GM23338 (cell line): ENCODE results near the gene NUP153. TPM values are rescaled to one million over a fixed set of nuclear protein-coding genes. Genes with fewer than 3 reads are reported as not detected.
"Not testable (repeated sequence)": the region's sequence is repeated elsewhere in the genome, so short reads cannot be mapped to it uniquely, and the experiment has no call there.

Experiments
- ATAC-seq: fragments of 200-7000 bp; cut with Tn5 transposase; 3 replicates; pipeline ENCODE4 v1.9.1; 2020
- DNase-seq: peaks from one replicate; pipeline ENCODE4 v3.0.0-alpha.2; 2015; ENCODE audit warnings: low spot score
- H2AFZ ChIP-seq: fragments of 200-600 bp; sonication (generic); 2 replicates; pipeline ENCODE4 v1.8.0; 2016; ENCODE audit warnings: antibody characterized with exemption, mild to moderate bottlenecking, moderate library complexity
- H3F3A ChIP-seq: fragments of 200-600 bp; sonication (generic); replicated peaks from 2 replicates; pipeline ENCODE4 v1.8.0; 2017; ENCODE audit warnings: antibody characterized with exemption, mixed run types, low read depth
- H3K27ac ChIP-seq: fragments of 200-600 bp; sonication (generic); 2 replicates; pipeline ENCODE4 v1.6.1; 2016; ENCODE audit warnings: low read depth
- H3K27me3 ChIP-seq: fragments of 200-600 bp; sonication (generic); 2 replicates; pipeline ENCODE4 v1.8.0; 2016; ENCODE audit warnings: mild to moderate bottlenecking, mixed run types, moderate library complexity; ENCODE audit not compliant: insufficient read depth
- H3K36me3 ChIP-seq: fragments of 200-600 bp; sonication (generic); 2 replicates; pipeline ENCODE4 v1.8.0; 2016; ENCODE audit warnings: mild to moderate bottlenecking; ENCODE audit not compliant: insufficient read depth
- H3K4me1 ChIP-seq: fragments of 200-600 bp; sonication (generic); 2 replicates; pipeline ENCODE4 v1.8.0; 2016; ENCODE audit warnings: mild to moderate bottlenecking, moderate library complexity; ENCODE audit not compliant: insufficient read depth
- H3K4me2 ChIP-seq: fragments of 200-600 bp; sonication (generic); 2 replicates; pipeline ENCODE4 v1.7.1; 2017; ENCODE audit warnings: mixed run types
- H3K4me3 ChIP-seq: fragments of 200-600 bp; sonication (generic); 2 replicates; pipeline ENCODE4 v1.6.1; 2016; ENCODE audit warnings: mixed run types
- H3K79me2 ChIP-seq: fragments of 200-600 bp; sonication (generic); replicated peaks from 2 replicates; pipeline ENCODE4 v1.8.0; 2017; ENCODE audit warnings: mild to moderate bottlenecking; ENCODE audit not compliant: insufficient read depth
- H3K9me2 ChIP-seq: fragments of 200-600 bp; sonication (generic); 2 replicates; pipeline ENCODE4 v1.8.0; 2017; ENCODE audit not compliant: insufficient read depth
- H4K20me1 ChIP-seq: fragments of 200-600 bp; sonication (generic); replicated peaks from 2 replicates; pipeline ENCODE4 v1.8.0; 2017; ENCODE audit warnings: mild to moderate bottlenecking; ENCODE audit not compliant: insufficient read depth
- H3K27ac Mint-ChIP-seq: 2 replicates; pipeline ENCODE4 v1.8.0; 2020; ENCODE audit warnings: inconsistent platforms, mild to moderate bottlenecking, moderate library complexity, mixed read lengths
- H3K27me3 Mint-ChIP-seq: 3 replicates; pipeline ENCODE4 v1.8.0; 2022; ENCODE audit warnings: low read depth, mild to moderate bottlenecking, moderate library complexity, mixed read lengths, inconsistent platforms; ENCODE audit not compliant: insufficient read depth, poor library complexity
- H3K36me3 Mint-ChIP-seq: 3 replicates; pipeline ENCODE4 v1.8.0; 2021; ENCODE audit warnings: low read depth, mild to moderate bottlenecking, inconsistent platforms, moderate library complexity, mixed read lengths
- H3K4me1 Mint-ChIP-seq: 3 replicates; pipeline ENCODE4 v1.8.0; 2020; ENCODE audit warnings: mild to moderate bottlenecking, inconsistent platforms, mixed read lengths
- H3K4me3 Mint-ChIP-seq: 3 replicates; pipeline ENCODE4 v1.8.0; 2021; ENCODE audit warnings: moderate library complexity, mild to moderate bottlenecking, inconsistent platforms, mixed read lengths
- H3K9me3 Mint-ChIP-seq: 3 replicates; pipeline ENCODE4 v1.8.0; 2020; ENCODE audit warnings: moderate library complexity, mild to moderate bottlenecking, inconsistent platforms, mixed read lengths
- EZH2phosphoT487 ChIP-seq: fragments of 200-600 bp; sonication (generic); IDR thresholded peaks from one replicate; pipeline ENCODE4 v1.8.1; 2018; ENCODE audit warnings: antibody characterized with exemption; ENCODE audit not compliant: unreplicated experiment
- NANOG ChIP-seq: IDR thresholded peaks from 2 replicates; pipeline ENCODE4 v1.6.1; 2016; ENCODE audit warnings: antibody characterized with exemption, borderline replicate concordance
- POLR2AphosphoS5 ChIP-seq: IDR thresholded peaks from 2 replicates; pipeline ENCODE4 v1.6.1; 2016; ENCODE audit warnings: antibody characterized with exemption, low read depth
- ZNF462 ChIP-seq: fragments of 250-450 bp; sonication (Bioruptor Pico); IDR thresholded peaks from 2 replicates; pipeline ENCODE4 v1.5.0; 2020; ENCODE audit warnings: mild to moderate bottlenecking, moderate library complexity
- polyA plus RNA-seq: library from polyadenylated mRNA; unstranded; fragments of >200 nt; fragmentation: Nextera tagmentation; extraction: Ambion mirVana; gene quantifications from 2 replicates; pipeline ENCODE4 v1.2.1, GENCODE V29; 2016
- total RNA-seq: library from RNA; depleted of rRNA; stranded (reverse); fragments of >200 nt; shearing (Covaris generic); gene quantifications from 2 replicates; pipeline ENCODE4 v1.2.3, GENCODE V29; 2014

NUP153 gene
- total and polyA plus RNA-seq, 2 experiments from 2014 or later = 23.8 to 88.4 TPM

GRCh38 chr6:17754254-17754653 lies 47.5 kb upstream of the NUP153 start (continued):
- TF ChIP-seq EZH2phosphoT487 (no peak), NANOG (no peak), POLR2AphosphoS5 (no peak), ZNF462 (no peak)

GRCh38 chr6:17745324-17745723 lies 38.6 kb upstream of the NUP153 start:
- not testable (repeated sequence) for H3K4me3 Mint-ChIP-seq, H3K36me3 Mint-ChIP-seq, H3K36me3 ChIP-seq, H3K79me2 ChIP-seq, H3K4me3 ChIP-seq, H3K27ac ChIP-seq, H3K27me3 ChIP-seq, H3K27ac Mint-ChIP-seq, H4K20me1 ChIP-seq, H3K4me1 Mint-ChIP-seq, H3K4me1 ChIP-seq, H3F3A ChIP-seq, H2AFZ ChIP-seq, H3K9me3 Mint-ChIP-seq, H3K27me3 Mint-ChIP-seq, DNase-seq, H3K9me2 ChIP-seq, ATAC-seq, H3K4me2 ChIP-seq

- not testable (repeated sequence) for DNase-seq, H2AFZ ChIP-seq, H3K4me3 Mint-ChIP-seq, H3K79me2 ChIP-seq, H4K20me1 ChIP-seq, H3K4me1 ChIP-seq, H3K9me3 Mint-ChIP-seq, H3K4me2 ChIP-seq, H3K36me3 ChIP-seq, H3K27ac ChIP-seq, H3K27me3 ChIP-seq, H3K36me3 Mint-ChIP-seq, H3K27ac Mint-ChIP-seq, ATAC-seq, H3K9me2 ChIP-seq, H3K4me3 ChIP-seq, H3K4me1 Mint-ChIP-seq, H3F3A ChIP-seq, H3K27me3 Mint-ChIP-seq
These were observed 38.1 kb upstream of the NUP153 start for GRCh38 chr6:17744757-17745308.
